ENCODE data around the gene TET1. TPM values are rescaled to one million over a fixed set of nuclear protein-coding genes. Genes with fewer than 3 reads are reported as not detected.
"Not testable (repeated sequence)": the region's sequence is repeated elsewhere in the genome, so short reads cannot be mapped to it uniquely, and the experiment has no call there.

The TET1 gene
- total RNA-seq, 1 donor from 2014 or later = 2.1 TPM

DNA sequence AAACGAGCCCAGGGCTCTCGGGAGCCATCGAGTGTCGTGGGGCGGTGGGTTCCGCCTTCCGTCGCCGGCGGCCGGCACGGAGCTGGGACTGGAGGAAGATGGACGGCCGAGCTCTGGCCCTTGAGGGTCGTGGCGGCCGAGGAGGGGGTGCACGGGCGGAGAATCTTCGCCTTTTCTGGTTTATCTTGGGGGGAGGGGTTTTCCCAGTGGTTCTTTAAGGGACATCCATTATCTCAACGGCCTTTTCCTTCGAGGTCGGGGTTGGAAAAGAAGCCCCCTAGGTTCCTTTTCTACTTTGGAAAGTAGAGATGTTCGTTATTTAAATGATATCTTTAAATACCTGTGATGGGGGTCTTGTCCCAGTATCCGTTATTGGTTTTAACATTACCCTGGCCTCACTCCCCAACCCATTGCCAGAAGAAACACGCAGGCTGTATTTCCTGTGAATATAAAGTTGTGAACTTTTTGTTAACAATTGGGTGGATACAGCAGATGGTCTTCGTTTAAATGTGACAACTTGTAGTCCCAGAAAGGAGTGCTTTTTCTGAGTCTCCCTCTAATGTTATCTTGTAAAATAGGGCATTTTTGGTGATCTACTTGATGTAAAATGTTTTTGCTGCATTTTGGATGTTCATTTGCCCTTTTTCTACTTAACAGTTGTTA is 161.7 kb downstream of the TET1 start:
- peak overlapping the region; percentile 93 for H3K27ac ChIP-seq
- H3K36me3 ChIP-seq = peaks cover 37% of the 10 kb centered on the region
- no peaks in the 10 kb centered on the region for H3K27me3 ChIP-seq
- H3K9me3 ChIP-seq = no peaks in the 10 kb centered on the region
- ATAC-seq (no peak), DNase-seq (no peak)
- peak overlapping the region; percentile 96 for H3K4me3 ChIP-seq
- H3K4me1 ChIP-seq = peaks cover 11% of the 10 kb centered on the region
- TF ChIP-seq, protein P1, sequence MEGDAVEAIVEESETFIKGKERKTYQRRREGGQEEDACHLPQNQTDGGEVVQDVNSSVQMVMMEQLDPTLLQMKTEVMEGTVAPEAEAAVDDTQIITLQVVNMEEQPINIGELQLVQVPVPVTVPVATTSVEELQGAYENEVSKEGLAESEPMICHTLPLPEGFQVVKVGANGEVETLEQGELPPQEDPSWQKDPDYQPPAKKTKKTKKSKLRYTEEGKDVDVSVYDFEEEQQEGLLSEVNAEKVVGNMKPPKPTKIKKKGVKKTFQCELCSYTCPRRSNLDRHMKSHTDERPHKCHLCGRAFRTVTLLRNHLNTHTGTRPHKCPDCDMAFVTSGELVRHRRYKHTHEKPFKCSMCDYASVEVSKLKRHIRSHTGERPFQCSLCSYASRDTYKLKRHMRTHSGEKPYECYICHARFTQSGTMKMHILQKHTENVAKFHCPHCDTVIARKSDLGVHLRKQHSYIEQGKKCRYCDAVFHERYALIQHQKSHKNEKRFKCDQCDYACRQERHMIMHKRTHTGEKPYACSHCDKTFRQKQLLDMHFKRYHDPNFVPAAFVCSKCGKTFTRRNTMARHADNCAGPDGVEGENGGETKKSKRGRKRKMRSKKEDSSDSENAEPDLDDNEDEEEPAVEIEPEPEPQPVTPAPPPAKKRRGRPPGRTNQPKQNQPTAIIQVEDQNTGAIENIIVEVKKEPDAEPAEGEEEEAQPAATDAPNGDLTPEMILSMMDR (IDR thresholded peaks at IDR 0.05) = no peak
- intact Hi-C loops (cut with DNase I) = no loop called here

DNA sequence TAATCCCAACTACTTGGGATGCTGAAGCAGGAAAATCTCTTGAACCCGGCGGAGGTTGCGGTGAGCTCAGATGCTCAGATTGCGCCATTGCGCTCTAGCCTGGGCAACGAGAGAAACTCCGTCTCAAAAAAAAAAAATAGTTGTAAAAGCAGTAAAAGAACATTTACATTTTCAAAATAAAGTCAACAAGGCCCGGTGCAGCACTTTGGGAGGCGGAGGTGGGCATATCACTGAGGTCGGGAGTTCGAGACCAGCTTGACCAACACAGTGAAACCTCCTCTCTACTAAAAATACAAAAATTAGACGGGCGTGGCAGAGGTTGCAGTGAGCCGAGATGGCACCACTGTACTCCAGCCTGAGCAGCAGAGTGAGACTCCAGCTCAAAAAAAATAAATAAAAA is 164.9 kb downstream of the TET1 start:
- Histone ChIP-seq H3K4me3 (no peak overlapping the region), H3K27ac (no peak overlapping the region), H3K36me3 (peaks cover 68% of the 10 kb centered on the region), H3K4me1 (peaks cover 11% of the 10 kb centered on the region), H3K9me3 (no peaks in the 10 kb centered on the region), H3K27me3 (no peaks in the 10 kb centered on the region)
- DNase-seq (no peak), ATAC-seq (no peak)
- intact Hi-C loops (cut with DNase I) = no loop called here
- TF ChIP-seq, protein P1 (IDR thresholded peaks at IDR 0.05) = no peak

DNA sequence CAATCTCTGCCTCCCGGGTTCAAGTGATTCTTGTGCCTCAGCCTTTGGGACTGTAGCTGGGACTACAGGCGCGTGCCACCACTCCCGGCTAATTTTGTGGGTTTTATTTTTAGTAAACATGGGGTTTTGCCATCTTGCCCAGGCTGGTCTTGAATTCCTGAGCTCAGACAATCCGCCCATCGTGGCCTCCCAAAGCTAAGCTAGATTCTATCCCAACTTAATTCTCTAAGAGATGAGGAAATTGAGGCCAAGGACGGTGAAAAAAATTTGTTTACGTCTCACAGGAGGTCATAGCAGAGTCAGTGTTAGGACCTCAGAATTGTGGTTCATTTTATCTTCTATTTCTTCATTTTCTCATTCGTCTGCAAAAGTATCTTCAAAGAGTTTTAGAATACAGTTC is 167.0 kb downstream of the TET1 start:
- H3K36me3 ChIP-seq = peaks cover 89% of the 10 kb centered on the region
- H3K27ac ChIP-seq = no peak overlapping the region
- no peak overlapping the region for H3K4me3 ChIP-seq
- no peak for DNase-seq
- no peak for ATAC-seq
- no peaks in the 10 kb centered on the region for H3K27me3 ChIP-seq
- peaks cover 9% of the 10 kb centered on the region for H3K4me1 ChIP-seq
- intact Hi-C loops (cut with DNase I) = no loop called here
- H3K9me3 ChIP-seq = no peaks in the 10 kb centered on the region
- TF ChIP-seq, protein P1 (IDR thresholded peaks at IDR 0.05) = no peak

DNA sequence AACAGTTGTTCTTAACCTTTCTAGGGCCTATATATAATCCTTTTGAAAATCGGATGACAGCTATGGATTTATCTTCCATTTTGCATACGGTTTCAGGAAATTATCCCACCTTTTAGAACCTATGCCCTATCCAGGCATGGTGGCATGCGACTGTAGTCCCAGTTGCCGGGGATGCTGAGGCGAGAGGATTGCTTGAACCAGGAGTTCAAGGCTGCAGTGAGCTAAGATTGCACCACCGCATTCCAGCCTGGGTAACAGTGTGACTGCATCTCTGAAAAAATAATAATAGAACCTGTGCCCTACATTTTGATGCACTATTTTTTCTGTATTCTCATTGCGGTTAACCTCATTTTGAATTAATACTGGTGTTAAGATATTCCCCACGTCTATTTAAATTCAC is 172.5 kb downstream of the TET1 start:
- peaks cover 98% of the 10 kb centered on the region for H3K36me3 ChIP-seq

DNA sequence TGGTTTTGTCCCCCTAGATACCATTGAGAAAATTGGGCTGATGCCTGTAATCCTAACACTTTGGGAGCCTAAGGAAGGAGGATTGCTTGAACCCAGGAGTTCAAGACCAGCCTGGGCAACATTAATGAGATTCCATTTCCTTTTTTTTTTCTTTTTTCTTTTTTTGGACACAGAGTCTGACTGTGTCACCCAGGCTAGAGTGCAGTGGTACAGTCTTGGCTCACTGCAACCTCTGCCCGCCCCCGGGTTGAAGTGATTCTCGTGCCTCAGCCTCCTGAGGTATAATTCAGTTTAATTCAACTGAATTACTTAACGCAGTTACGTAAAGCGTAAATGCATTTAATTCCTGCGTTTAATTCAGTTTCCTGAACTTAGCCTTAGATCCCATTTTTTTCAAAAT is 174.2 kb downstream of the TET1 start:
- H3K36me3 ChIP-seq = peaks cover 98% of the 10 kb centered on the region
- H3K27me3 ChIP-seq = no peaks in the 10 kb centered on the region
- no peak overlapping the region for H3K4me3 ChIP-seq
- H3K27ac ChIP-seq = no peak overlapping the region
- no peaks in the 10 kb centered on the region for H3K4me1 ChIP-seq
- intact Hi-C loops (cut with DNase I) = no loop called here
- ATAC-seq (no peak), DNase-seq (no peak)
- H3K9me3 ChIP-seq = no peaks in the 10 kb centered on the region
- TF ChIP-seq, protein P1 (IDR thresholded peaks at IDR 0.05) = no peak

More for the DNA sequence above, 172.5 kb downstream of the TET1 start:
- DNase-seq (no peak), ATAC-seq (no peak)
- no peaks in the 10 kb centered on the region for H3K27me3 ChIP-seq
- H3K9me3 ChIP-seq = no peaks in the 10 kb centered on the region
- intact Hi-C loops (cut with DNase I) = no loop called here
- no peak overlapping the region for H3K27ac ChIP-seq
- TF ChIP-seq, protein P1 (IDR thresholded peaks at IDR 0.05) = no peak
- H3K4me1 ChIP-seq = no peaks in the 10 kb centered on the region
- H3K4me3 ChIP-seq = no peak overlapping the region

DNA sequence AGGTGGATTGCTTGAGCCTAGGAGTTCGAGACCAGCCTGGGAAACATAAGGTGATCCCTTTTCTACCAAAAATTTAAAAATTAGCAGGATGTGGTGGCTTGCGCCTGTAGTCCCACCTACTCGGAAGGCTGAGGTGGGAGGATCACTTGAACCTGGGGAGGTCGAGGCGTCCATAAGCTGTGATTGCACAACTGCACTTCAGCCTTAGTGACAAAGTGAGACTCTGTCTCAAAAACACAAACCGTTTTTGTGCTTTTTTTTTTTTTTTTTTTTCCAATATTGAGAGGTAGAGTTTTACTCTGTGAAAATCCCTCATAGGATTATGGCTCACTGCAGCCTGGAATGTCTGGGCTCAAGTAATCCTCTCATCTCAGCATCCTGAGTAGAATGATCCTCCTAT is 175.0 kb downstream of the TET1 start:
- intact Hi-C loops (cut with DNase I) = no loop called here
- TF ChIP-seq, protein P1 (IDR thresholded peaks at IDR 0.05) = no peak
- Histone ChIP-seq H3K9me3 (no peaks in the 10 kb centered on the region), H3K36me3 (peaks cover 98% of the 10 kb centered on the region), H3K27me3 (no peaks in the 10 kb centered on the region), H3K27ac (no peak overlapping the region), H3K4me1 (no peaks in the 10 kb centered on the region), H3K4me3 (no peak overlapping the region)
- no peak for ATAC-seq
- DNase-seq = no peak

DNA sequence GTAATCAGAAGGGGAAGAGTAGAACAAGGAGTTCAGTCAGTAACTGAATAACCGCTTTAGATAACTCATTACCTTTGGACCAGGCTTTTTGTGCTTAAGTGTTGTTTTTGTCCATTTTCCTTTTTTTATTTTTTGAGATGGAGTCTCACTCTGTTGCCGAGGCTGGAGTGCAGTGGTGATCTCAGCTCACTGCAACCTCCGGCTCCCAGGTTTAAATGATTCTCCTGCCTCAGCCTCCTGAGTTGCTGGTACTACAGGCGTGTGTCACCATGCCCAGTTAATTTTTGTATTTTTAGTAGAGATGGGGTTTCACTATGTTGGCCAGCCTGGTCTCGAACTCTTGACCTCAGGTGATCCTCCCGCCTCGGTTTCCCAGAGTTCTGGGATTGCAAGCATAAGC is 175.6 kb downstream of the TET1 start:
- H3K27me3 ChIP-seq; ATAC-seq; H3K4me3 ChIP-seq; H3K9me3 ChIP-seq; DNase-seq; H3K27ac ChIP-seq; H3K4me1 ChIP-seq; intact Hi-C loops (cut with DNase I): not testable (repeated sequence)
- H3K36me3 ChIP-seq = peaks cover 97% of the 10 kb centered on the region

DNA sequence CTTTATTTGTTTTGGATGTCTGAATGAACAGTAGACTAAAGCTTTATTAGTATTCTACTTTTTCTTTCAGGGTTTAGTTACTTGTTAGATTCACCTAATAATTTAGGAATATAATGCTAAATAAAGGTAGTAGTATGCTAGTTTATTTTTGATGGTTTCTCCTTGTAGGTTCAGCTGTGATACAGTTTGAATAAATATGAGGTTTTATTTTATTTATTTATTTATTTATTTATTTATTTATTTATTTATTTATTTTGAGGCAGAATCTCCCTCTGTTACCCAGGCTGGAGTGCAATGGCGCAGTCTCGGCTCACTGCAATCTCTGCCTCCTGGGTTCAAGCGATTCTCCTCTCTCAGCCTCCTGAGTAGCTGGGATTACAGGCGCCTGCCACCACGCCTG is 180.5 kb downstream of the TET1 start:
- H3K27me3 ChIP-seq; H3K27ac ChIP-seq; DNase-seq; H3K9me3 ChIP-seq; intact Hi-C loops (cut with DNase I); H3K4me3 ChIP-seq; ATAC-seq; H3K4me1 ChIP-seq: not testable (repeated sequence)
- peaks cover 99% of the 10 kb centered on the region for H3K36me3 ChIP-seq

All from upper lobe of right lung (tissue), 1 donor.